Fibroblast of skin of right quadriceps (primary cell): ENCODE measurements around the gene FRMPD2.
"Not testable (repeated sequence)": the region's sequence is repeated elsewhere in the genome, so short reads cannot be mapped to it uniquely, and the experiment has no call there.

Source experiments
- DNase-seq: peaks from one replicate; pipeline ENCODE4 v3.0.0-alpha.2; 2013

The FRMPD2 gene

DNA sequence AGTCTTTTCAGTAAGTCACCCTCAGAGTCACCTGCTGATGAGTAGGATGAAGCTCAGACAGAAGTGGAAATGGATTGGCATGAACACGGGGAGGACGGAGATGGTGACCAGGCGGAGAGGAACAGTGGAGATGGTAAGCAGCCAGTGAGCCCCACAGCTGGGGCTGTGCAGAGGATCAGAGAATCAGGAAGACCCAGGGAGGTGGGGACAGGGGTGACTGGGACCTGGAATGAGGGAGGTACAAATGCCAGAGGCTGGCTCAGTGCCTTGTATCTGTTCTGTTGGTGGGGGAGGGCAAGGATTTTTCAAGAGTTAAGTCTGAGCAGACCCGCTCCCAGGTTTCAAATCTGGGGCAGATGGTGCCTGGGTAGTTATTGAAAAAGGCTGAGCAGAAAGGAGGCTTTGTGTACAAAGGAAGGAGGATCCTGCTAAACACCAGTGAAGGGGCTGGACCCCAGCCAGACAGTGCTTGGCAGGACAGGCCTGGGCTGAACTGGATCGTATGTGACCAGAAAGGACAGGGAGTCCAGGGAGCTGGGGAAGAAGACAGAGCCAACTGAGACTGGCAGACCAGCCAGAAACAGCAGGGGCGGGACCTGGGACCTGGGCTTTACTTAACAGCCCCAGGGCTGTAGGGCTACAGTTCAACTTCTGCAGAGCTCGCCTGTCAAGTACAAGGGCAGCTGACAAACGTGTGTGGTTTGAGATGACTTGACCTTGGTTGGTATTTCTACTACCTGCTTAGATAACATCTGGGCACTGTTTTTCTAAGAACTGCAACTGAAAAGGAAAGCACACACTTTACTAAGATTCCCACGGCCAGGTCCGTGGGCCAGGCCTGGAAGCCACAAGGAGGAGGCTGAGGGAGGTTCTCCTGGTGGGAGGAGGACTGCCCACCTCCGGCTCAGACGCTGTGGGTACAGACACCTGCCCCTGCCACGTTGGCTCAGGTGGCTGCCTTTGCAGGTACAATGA, 13.2 kb upstream of the FRMPD2 start:
- no peak for DNase-seq

GRCh38 chr10:48286356-48286755, 11.9 kb upstream of the FRMPD2 start:
- DNase-seq, result no peak

DNA sequence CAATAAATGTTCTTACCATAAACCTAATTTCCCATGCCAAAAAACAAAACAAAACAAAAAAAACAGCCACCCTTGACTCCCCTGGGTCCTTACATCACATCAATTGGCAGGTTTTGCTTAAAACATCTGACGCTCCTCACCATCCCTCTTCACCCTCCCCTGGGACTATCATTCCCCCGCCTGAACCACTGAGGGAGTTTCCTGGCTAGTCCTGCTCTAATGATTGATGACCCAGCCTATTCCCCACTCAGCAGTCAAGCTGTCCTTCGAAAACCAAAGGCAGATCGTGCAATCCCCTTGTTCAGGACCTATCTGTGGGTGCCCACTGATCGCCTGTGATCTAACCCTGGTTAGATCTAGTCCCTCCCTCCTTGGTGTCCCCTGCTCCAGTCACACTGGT, 11.2 kb upstream of the FRMPD2 start:
- no peak for DNase-seq

DNA sequence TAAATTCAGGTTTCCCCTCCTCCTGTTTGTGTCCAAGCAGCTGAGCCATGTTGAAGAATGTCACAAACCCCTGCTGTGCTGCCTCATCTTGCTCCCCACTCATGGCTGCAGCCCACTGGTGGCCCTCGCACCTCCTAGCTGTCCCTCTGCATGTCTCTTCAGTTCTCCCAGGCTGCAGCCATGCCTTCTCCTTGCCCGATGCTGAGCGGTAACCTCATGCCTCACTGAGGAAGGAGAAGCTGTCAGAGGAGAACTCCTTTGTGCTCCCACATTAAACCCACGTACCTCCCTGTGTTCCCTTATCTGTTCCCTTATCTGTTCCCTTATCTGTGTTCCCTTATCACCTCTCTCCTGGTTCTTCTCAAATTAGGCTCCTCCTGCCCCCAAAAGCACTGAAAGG, 10.3 kb upstream of the FRMPD2 start:
- no peak for DNase-seq

- no peak for DNase-seq
These were observed 9.6 kb upstream of the FRMPD2 start for GRCh38 chr10:48284002-48284546.

DNA sequence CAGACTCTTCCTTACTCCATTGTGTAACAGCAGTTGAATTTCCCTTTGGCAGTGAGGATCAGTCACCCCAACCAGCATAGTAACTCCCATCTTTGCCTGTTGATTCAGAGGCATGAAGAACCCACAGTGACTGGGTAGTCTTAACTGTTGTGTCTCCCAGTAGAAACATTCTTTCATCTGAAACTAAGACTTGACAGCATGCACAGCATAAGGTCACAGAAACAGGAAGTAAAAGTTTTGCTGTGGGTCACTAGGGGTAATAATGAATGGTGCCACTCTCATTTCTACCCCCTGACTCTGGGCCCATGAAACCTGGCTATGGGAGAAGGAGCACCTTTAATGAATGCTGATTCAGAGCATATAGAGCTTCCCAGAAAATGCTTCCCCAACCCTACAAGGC, 8.3 kb upstream of the FRMPD2 start:
- DNase-seq, result no peak

DNA sequence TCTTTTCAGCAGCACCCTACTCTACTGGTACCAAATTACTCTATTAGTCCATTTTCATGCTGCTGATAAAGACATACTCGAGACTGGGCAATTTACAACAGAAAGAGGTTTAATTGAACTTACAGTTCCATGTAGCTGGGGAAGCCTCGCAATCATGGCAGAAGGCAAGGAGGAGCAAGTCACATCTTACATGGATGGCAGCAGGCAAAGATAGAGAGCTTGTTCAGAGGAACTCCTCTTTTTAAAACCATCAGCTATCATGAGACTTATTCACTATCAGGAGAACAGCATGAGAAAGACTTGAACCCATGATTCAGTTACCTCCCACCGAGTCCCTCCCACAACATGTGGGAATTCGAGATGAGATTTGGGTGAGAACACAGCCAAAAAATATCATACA, 7.2 kb upstream of the FRMPD2 start:
- not testable (repeated sequence) for DNase-seq

GRCh38 chr10:48279081-48279751, 4.7 kb upstream of the FRMPD2 start:
- no peak for DNase-seq

GRCh38 chr10:48277093-48277492, 2.6 kb upstream of the FRMPD2 start:
- DNase-seq, result no peak

- no peak for DNase-seq
These were observed 755 bp downstream of the FRMPD2 start for GRCh38 chr10:48273741-48274140.

GRCh38 chr10:48272682-48273081, 1.8 kb downstream of the FRMPD2 start:
- DNase-seq, result no peak

DNA sequence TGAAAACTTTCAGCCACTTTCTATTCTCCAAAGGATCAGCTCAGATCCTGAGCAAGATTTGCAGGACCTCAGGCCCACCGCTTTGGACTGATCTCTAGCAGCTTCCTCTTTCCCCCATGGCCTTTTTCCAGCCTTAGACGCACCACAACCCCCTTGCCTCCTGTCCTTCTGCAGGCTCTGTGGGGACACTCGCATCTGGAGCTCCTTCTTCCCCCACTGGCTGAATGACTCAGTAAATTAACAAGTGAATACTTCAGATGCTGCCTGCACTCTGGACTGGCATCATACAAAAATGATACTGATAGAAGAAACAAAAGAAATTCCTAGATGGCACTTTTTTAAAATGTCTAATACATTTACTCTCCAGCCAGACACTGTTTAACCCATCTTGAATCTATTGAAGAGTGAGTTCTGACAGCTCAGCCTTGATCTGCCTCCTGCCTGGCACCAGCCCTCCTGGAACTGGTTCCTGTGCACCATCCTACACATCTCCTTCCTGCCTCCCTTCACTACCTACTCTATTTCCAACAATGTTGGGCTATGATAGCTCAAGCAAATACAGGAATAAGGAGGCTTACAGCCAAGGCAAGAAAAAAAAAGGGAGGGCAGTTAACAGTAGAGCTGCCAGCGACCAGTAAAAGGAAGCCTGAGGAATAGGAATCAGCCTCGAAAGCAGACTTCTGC, 3.3 kb downstream of the FRMPD2 start:
- DNase-seq, result no peak

- DNase-seq, result no peak
These were observed 8.0 kb downstream of the FRMPD2 start for GRCh38 chr10:48266528-48266927.

- no peak for DNase-seq
These were observed 16.4 kb downstream of the FRMPD2 start for GRCh38 chr10:48258105-48258504.

GRCh38 chr10:48257407-48257961, 17.0 kb downstream of the FRMPD2 start:
- peak; percentile 10 for DNase-seq

DNA sequence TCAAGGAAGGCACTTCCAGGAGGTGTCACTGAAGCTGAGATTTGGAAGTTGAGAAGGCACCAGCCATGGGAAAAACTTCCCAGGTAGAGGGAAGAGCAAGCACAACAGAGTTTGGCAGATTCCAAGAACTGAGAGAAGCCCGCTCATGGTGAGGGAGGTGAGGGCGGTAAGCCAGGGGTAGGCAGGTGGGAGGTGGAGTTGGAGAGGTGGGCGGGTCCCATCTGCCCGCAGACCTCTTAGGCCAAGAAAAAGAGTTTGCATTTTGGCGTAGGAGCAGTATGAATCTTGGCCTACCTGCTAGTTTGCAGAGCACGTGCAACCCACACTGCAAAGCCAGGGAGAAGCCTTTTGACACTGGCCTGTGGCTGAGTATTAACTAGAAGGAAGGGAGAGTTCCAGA, 18.8 kb downstream of the FRMPD2 start:
- DNase-seq, result no peak

DNA sequence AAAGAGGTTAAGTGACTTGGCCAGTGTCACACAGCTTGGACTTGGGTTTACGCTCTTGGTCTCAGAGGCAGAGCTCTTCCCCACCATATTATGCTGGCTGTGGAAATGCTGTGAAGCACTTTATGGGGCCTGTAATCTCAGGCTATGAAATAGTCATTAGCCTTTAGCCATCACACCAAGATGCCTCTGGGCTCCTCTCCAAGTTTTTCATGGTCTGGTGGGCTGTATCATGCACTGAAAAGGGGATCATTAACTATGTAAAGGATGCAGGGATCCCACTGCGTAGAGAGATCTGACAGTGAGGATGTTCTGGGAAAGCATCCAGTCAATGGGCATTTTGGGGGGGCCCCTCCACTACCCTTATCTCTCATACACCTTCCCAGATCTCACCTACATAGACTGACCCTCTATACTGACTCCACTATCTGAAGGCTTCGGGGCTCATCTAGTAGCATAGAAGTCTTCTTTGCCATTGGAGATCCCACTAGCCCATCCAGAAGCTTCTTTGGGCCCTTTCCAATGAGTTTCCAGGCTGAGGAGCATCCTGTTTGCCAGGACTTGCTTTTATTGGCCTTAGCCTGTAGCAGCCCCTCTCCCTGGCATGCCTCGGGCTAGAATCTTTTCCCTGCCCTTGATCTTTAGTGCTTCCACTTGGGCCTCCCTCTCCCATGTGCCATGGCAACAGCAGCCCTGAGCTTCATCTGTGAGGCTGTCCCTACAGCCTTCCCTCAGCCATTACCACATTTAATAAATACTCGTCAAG, 19.6 kb downstream of the FRMPD2 start:
- DNase-seq, result no peak

DNA sequence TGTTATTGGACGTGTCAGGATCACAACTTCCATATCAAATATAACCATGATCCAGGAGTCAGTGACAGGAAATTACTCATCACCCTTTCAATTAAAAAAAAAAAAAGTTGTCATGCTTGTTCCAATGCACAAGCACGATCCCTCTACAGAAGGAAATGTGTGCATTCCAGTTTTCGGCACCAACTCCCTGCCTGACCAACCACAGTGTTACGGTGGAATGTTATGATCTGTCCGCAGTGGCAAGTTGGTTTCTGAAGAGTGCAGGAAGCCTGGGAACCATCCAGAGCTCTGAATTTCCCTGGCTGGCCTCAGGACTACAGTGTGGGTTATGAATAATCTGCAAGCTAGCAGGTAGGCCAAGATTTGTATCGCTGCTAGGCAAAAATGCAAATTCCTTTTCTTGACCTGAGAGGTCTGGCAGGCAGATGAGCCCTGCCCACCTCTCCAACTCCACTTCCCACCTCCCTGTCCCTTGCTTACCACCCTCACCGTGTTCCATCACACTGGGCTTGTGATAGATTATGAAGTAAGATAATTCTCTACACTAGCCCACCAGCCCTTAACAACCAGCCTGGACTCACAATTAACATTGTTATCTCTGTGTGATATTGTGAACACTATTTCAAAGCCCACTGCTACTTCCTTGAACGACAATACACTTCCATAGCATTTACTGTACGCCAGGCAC, 20.4 kb downstream of the FRMPD2 start:
- DNase-seq, result peak; percentile 48

GRCh38 chr10:48252354-48252650, 22.2 kb downstream of the FRMPD2 start:
- DNase-seq, result no peak

- DNase-seq, result no peak
These were observed 22.8 kb downstream of the FRMPD2 start for GRCh38 chr10:48251525-48252353.

GRCh38 chr10:48251152-48251524, 23.4 kb downstream of the FRMPD2 start:
- no peak for DNase-seq
